Astrocyte (in vitro differentiated cells and primary cell): Measurements from ENCODE around the gene SAMD5. TPM values are rescaled to one million over a fixed set of nuclear protein-coding genes. Genes with fewer than 3 reads are reported as not detected.

ENCODE experiments used
- DNase-seq: peaks from one replicate; pipeline ENCODE4 v3.0.0-alpha.2; 2010; ENCODE audit warnings: low read depth
- FAIRE-seq: peaks from 2 replicates; lab custom pipeline; 2011; peaks lifted over from hg19 to GRCh38; lab: Jason Lieb, UNC
- H2AFZ ChIP-seq: 2 replicates; pipeline ENCODE4 v1.6.0; 2012; ENCODE audit warnings: low read depth, low read length, inconsistent platforms
- H3K27ac ChIP-seq: 2 replicates; pipeline ENCODE4 v1.5.1; 2011; ENCODE audit warnings: low read depth, low read length, inconsistent platforms
- H3K27me3 ChIP-seq: 2 replicates; pipeline ENCODE4 v1.6.0; 2011; ENCODE audit warnings: low read length, inconsistent platforms; ENCODE audit not compliant: insufficient read depth
- H3K36me3 ChIP-seq: 2 replicates; pipeline ENCODE4 v1.5.1; 2011; ENCODE audit warnings: low read length, inconsistent platforms; ENCODE audit not compliant: insufficient read depth
- H3K4me1 ChIP-seq: 2 replicates; pipeline ENCODE4 v1.5.1; 2011; ENCODE audit warnings: low read length, inconsistent platforms; ENCODE audit not compliant: insufficient read depth
- H3K4me2 ChIP-seq: 2 replicates; pipeline ENCODE4 v1.6.0; 2012; ENCODE audit warnings: low read length, inconsistent platforms
- H3K4me3 ChIP-seq: 2 replicates; pipeline ENCODE4 v1.5.1; 2011; ENCODE audit warnings: low read depth, mild to moderate bottlenecking, low read length, inconsistent platforms; ENCODE audit not compliant: insufficient read depth
- H3K79me2 ChIP-seq: 2 replicates; pipeline ENCODE4 v1.6.0; 2012; ENCODE audit warnings: mild to moderate bottlenecking, low read length, inconsistent platforms; ENCODE audit not compliant: insufficient read depth
- H3K9ac ChIP-seq: 2 replicates; pipeline ENCODE4 v1.6.0; 2012; ENCODE audit warnings: mild to moderate bottlenecking, low read length, inconsistent platforms
- H3K9me3 ChIP-seq: 2 replicates; pipeline ENCODE4 v1.5.1; 2012; ENCODE audit warnings: low read depth, mild to moderate bottlenecking, low read length, inconsistent platforms; ENCODE audit not compliant: insufficient read depth
- H4K20me1 ChIP-seq: 2 replicates; pipeline ENCODE4 v1.6.0; 2012; ENCODE audit warnings: low read length, inconsistent platforms; ENCODE audit not compliant: insufficient read depth
- H3K27ac Mint-ChIP-seq: one replicate; pipeline ENCODE4 v1.8.0; 2021; ENCODE audit warnings: mild to moderate bottlenecking, mixed read lengths; ENCODE audit not compliant: unreplicated experiment
- H3K27me3 Mint-ChIP-seq: one replicate; pipeline ENCODE4 v1.8.0; 2021; ENCODE audit warnings: low read depth, mixed read lengths; ENCODE audit not compliant: unreplicated experiment
- H3K36me3 Mint-ChIP-seq: one replicate; pipeline ENCODE4 v1.8.0; 2021; ENCODE audit warnings: low read depth, mixed read lengths; ENCODE audit not compliant: unreplicated experiment
- H3K4me1 Mint-ChIP-seq: one replicate; pipeline ENCODE4 v1.8.0; 2021; ENCODE audit warnings: low read depth, mixed read lengths; ENCODE audit not compliant: unreplicated experiment
- H3K4me3 Mint-ChIP-seq: one replicate; pipeline ENCODE4 v1.8.0; 2021; ENCODE audit warnings: mild to moderate bottlenecking, moderate library complexity, mixed read lengths; ENCODE audit not compliant: unreplicated experiment
- H3K9me3 Mint-ChIP-seq: one replicate; pipeline ENCODE4 v1.8.0; 2021; ENCODE audit warnings: mild to moderate bottlenecking, mixed read lengths; ENCODE audit not compliant: unreplicated experiment
- EZH2 ChIP-seq: IDR thresholded peaks from 2 replicates; pipeline ENCODE4 v1.6.1; 2012; ENCODE audit warnings: mild to moderate bottlenecking, low read length, inconsistent platforms; ENCODE audit not compliant: insufficient read depth
- total RNA-seq: library from RNA; stranded (reverse); gene quantifications from 2 replicates; pipeline ENCODE4 v1.2.1, GENCODE V29; 2021
- TF ChIP-seq, protein P1 (sequence below): IDR thresholded peaks from 2 replicates; pipeline ENCODE4 v1.5.1; 2011; ENCODE audit warnings: low read depth, mild to moderate bottlenecking, inconsistent platforms, low read length, moderate library complexity; ENCODE audit not compliant: insufficient read depth

SAMD5 gene
- total RNA-seq, 1 donor from 2014 or later, result 0.93 TPM

DNA sequence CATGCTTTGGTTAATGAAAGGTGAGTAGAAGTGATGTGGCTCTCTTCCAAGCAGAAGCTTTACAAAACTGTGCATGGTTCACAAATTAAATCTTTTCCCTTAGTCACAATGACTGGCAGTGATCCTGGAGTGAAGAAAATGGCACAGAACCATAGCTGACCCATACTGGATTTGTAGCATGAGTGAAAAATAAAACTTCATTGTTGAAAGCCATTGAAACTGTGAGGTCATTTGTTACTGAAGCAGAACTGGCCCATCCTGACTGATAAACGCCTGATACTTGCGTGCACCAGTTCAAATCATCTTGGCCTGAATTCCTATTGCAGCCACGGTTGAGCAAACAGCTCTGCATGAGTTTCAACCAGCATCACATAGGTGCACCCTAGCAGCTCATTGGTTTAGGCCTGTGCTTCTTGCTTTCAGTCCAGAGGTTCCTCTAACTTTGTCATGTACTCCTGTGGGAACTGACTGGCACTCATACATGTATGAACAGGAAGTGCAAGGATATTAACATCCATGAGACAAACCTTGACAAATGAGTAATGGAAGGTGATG lies 40.5 kb downstream of the SAMD5 start:
- H4K20me1 ChIP-seq, result no peaks in the 10 kb centered on the region
- H3K36me3 ChIP-seq, result no peaks in the 10 kb centered on the region
- H3K27ac ChIP-seq, result no peak overlapping the region
- H3K27ac Mint-ChIP-seq, result no peak overlapping the region
- no peak overlapping the region for H3K9ac ChIP-seq
- H3K4me2 ChIP-seq, result no peak overlapping the region
- H3K27me3 Mint-ChIP-seq, result no peaks in the 10 kb centered on the region
- no peak for DNase-seq
- H2AFZ ChIP-seq, result no peak overlapping the region
- H3K4me1 Mint-ChIP-seq, result peaks cover 2% of the 10 kb centered on the region
- TF ChIP-seq EZH2, result no peak
- TF ChIP-seq, protein P1, sequence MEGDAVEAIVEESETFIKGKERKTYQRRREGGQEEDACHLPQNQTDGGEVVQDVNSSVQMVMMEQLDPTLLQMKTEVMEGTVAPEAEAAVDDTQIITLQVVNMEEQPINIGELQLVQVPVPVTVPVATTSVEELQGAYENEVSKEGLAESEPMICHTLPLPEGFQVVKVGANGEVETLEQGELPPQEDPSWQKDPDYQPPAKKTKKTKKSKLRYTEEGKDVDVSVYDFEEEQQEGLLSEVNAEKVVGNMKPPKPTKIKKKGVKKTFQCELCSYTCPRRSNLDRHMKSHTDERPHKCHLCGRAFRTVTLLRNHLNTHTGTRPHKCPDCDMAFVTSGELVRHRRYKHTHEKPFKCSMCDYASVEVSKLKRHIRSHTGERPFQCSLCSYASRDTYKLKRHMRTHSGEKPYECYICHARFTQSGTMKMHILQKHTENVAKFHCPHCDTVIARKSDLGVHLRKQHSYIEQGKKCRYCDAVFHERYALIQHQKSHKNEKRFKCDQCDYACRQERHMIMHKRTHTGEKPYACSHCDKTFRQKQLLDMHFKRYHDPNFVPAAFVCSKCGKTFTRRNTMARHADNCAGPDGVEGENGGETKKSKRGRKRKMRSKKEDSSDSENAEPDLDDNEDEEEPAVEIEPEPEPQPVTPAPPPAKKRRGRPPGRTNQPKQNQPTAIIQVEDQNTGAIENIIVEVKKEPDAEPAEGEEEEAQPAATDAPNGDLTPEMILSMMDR, result no peak
- no peaks in the 10 kb centered on the region for H3K9me3 ChIP-seq
- H3K4me1 ChIP-seq, result no peaks in the 10 kb centered on the region
- no peak overlapping the region for H3K4me3 Mint-ChIP-seq
- no peak for FAIRE-seq
- H3K36me3 Mint-ChIP-seq, result no peaks in the 10 kb centered on the region
- no peaks in the 10 kb centered on the region for H3K27me3 ChIP-seq
- no peak overlapping the region for H3K4me3 ChIP-seq
- no peaks in the 10 kb centered on the region for H3K9me3 Mint-ChIP-seq
- no peaks in the 10 kb centered on the region for H3K79me2 ChIP-seq

DNA sequence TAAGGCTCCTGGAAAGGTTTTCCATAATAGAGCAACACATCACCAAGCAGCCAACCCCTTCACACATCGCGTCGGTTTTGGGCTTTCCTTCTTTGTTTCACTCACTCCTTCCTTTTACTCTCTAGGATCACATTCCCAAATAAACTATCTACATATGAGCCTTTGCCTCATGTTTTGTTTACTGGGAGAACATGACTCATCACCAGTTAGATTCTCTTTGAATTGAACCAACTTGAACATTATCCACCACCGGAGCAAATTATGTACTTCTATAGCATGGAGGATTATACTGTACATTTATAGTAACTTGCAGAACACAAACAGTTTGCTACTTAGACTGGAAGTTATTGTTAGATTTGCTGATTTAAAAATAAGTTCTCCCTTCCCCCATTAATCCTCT lies 41.0 kb downstream of the SAMD5 start:
- Mint-ChIP-seq H3K36me3 (no peaks in the 10 kb centered on the region), H3K9me3 (no peaks in the 10 kb centered on the region), H3K27me3 (no peaks in the 10 kb centered on the region), H3K4me3 (no peak overlapping the region), H3K4me1 (peaks cover 2% of the 10 kb centered on the region), H3K27ac (no peak overlapping the region)
- Histone ChIP-seq H3K79me2 (no peaks in the 10 kb centered on the region), H3K9me3 (no peaks in the 10 kb centered on the region), H3K9ac (no peak overlapping the region), H4K20me1 (no peaks in the 10 kb centered on the region), H3K4me2 (no peak overlapping the region), H3K4me1 (no peaks in the 10 kb centered on the region), H3K4me3 (no peak overlapping the region), H2AFZ (no peak overlapping the region), H3K27ac (no peak overlapping the region), H3K27me3 (no peaks in the 10 kb centered on the region), H3K36me3 (no peaks in the 10 kb centered on the region)
- no peak for DNase-seq
- no peak for FAIRE-seq
- TF ChIP-seq, protein P1, result no peak
- no peak for TF ChIP-seq EZH2

DNA sequence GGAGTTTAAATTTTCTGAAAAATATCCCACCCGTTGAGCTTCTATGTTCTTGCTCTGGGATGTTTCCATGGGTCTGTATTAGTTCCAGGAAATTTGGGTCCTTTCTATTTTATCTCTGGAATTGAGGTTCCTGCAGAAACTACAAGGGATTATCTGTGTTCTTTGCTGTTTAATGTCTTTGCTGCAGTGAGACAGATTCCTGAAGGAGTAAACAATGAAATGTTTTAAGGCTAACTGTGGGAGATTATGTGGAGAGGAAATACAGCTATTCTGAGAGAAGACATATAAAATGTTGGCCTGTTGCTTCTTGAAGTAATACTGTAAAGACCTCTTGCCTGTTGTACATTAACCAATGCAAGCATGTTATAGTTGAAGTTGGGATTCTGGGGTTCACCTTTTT lies 43.5 kb downstream of the SAMD5 start:
- TF ChIP-seq, protein P1, result no peak
- TF ChIP-seq EZH2, result no peak
- Mint-ChIP-seq H3K27ac (no peak overlapping the region), H3K9me3 (no peaks in the 10 kb centered on the region), H3K36me3 (no peaks in the 10 kb centered on the region), H3K27me3 (no peaks in the 10 kb centered on the region), H3K4me1 (no peaks in the 10 kb centered on the region), H3K4me3 (no peak overlapping the region)
- Histone ChIP-seq H2AFZ (no peak overlapping the region), H3K79me2 (no peaks in the 10 kb centered on the region), H3K27me3 (no peaks in the 10 kb centered on the region), H3K4me2 (no peak overlapping the region), H4K20me1 (no peaks in the 10 kb centered on the region), H3K4me1 (no peaks in the 10 kb centered on the region), H3K4me3 (no peak overlapping the region), H3K9me3 (no peaks in the 10 kb centered on the region), H3K27ac (no peak overlapping the region), H3K36me3 (no peaks in the 10 kb centered on the region), H3K9ac (no peak overlapping the region)
- FAIRE-seq, result no peak
- no peak for DNase-seq
